ENCODE data around the gene TNIP3. TPM values are rescaled to one million over a fixed set of nuclear protein-coding genes. Genes with fewer than 3 reads are reported as not detected.

The TNIP3 gene
- total and polyA plus RNA-seq, 9 of the 15 experiments (the other 6 are each of a cell fraction or from before 2014, with no cell fraction given): 0.14 TPM; not detected in 8

DNA sequence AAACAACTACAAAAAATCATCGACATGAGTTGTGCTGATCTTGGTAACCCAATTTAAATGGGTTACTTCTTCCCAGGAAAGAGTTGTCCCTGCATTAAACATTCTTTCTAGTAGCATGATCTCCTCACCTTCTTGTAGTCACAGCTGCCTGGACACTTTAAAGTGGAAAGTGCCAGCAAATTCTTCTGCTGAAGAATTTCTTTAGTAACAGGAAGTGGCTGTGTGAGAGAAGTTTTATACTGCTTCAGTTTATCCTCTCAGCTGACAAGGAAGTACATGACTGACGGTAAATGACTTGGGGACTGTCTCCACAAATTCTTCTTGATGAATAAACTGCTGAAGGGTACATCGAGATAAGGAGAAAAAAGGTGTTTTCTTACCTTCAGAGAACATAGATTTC is 18.2 kb upstream of the TNIP3 start:
- ChIA-PET POLR2A (no interaction called here), CTCF (ENCODE audit: low intra/inter-chr PET ratio) (no interaction called here)
- DNase-seq (ENCODE audit: extremely low read depth in 1 of 4, low spot score in 3 of 4) (no peak), ATAC-seq (no peak), FAIRE-seq (no peak)
- Histone ChIP-seq H3K4me3 (no peak overlapping the region), H2AFZ (ENCODE audit: low read depth, low read length) (0 out of 2 replicates have a peak overlapping the region, but pooled peaks have one; percentile 28), H3K79me2 (ENCODE audit: control insufficient read depth, insufficient read depth, low read length) (no peaks in the 10 kb centered on the region), H3K9me3 (replicated peaks; ENCODE audit: control insufficient read depth, insufficient read depth, low read depth, low read length) (no peaks in the 10 kb centered on the region), H4K20me1 (replicated peaks; ENCODE audit: control insufficient read depth, insufficient read depth, low read length) (no peaks in the 10 kb centered on the region), H3K27ac (ENCODE audit: extremely low read depth, low read depth, low read length) (no peak overlapping the region), H3K4me2 (ENCODE audit: insufficient read depth, low read length) (no peak overlapping the region), H3K9ac (ENCODE audit: insufficient read depth in 1 of 2, low read depth in 2 of 2, low read length in 2 of 2) (no peak overlapping the region), H3K36me3 (ENCODE audit: control insufficient read depth, insufficient read depth, low read length) (no peaks in the 10 kb centered on the region), H3K9me1 (ENCODE audit: control insufficient read depth, insufficient read depth, low read length) (no peaks in the 10 kb centered on the region), H3K27me3 (ENCODE audit: control insufficient read depth in 2 of 2, insufficient read depth in 2 of 2, low read length in 2 of 2) (no peaks in the 10 kb centered on the region), H3K4me1 (replicated peaks in 1 of 2; ENCODE audit: control insufficient read depth in 2 of 2, insufficient read depth in 2 of 2, low read length in 2 of 2) (no peaks in the 10 kb centered on the region; a peak in 1 of 5 replicates)
- no TSS peak for BruUV-seq (replicated peaks)
- 0% methylated on average over 3 of the region's 3 CpGs for WGBS (ENCODE audit: insufficient coverage, low coverage, missing lambda C conversion rate)
- in situ Hi-C loops (cut with MboI): no loop called here
- TF ChIP-seq ZFP1 (CRISPR knock-in tag; IDR thresholded peaks at IDR 0.05): 0 out of 2 replicates have a peak, but pooled peaks have one; percentile 20
- TF ChIP-seq, protein P1, sequence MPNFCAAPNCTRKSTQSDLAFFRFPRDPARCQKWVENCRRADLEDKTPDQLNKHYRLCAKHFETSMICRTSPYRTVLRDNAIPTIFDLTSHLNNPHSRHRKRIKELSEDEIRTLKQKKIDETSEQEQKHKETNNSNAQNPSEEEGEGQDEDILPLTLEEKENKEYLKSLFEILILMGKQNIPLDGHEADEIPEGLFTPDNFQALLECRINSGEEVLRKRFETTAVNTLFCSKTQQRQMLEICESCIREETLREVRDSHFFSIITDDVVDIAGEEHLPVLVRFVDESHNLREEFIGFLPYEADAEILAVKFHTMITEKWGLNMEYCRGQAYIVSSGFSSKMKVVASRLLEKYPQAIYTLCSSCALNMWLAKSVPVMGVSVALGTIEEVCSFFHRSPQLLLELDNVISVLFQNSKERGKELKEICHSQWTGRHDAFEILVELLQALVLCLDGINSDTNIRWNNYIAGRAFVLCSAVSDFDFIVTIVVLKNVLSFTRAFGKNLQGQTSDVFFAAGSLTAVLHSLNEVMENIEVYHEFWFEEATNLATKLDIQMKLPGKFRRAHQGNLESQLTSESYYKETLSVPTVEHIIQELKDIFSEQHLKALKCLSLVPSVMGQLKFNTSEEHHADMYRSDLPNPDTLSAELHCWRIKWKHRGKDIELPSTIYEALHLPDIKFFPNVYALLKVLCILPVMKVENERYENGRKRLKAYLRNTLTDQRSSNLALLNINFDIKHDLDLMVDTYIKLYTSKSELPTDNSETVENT (CRISPR knock-in tag; IDR thresholded peaks at IDR 0.05): no peak
- 0 out of 2 replicates have a peak, but pooled peaks have one; percentile 17 for TF ChIP-seq GABPA (tag; conservative IDR thresholded peaks at IDR 0.05; ENCODE audit: low read depth)
- no peak for TF ChIP-seq JUND (IDR thresholded peaks at IDR 0.05; ENCODE audit: borderline replicate concordance, low read depth, low read length)
- TF ChIP-seq JUND (tag; IDR thresholded peaks at IDR 0.05; ENCODE audit: borderline replicate concordance, low read depth, low read length): no peak
- TF ChIP-seq PYGO2 (tag; IDR thresholded peaks at IDR 0.05): no peak
- intact Hi-C loops (cut with micrococcal nuclease): no loop called here

All from K562 (cell line).